CD4-positive, alpha-beta T cell treated with Interleukin-2 at 100 ng/mL for 4 hours (primary cell): ENCODE measurements around the gene CIAO3.

Experiments used
- DNase-seq: peaks from one replicate; pipeline ENCODE4 v3.0.0-alpha.2; 2020; ENCODE audit warnings: low spot score

CIAO3 gene

DNA sequence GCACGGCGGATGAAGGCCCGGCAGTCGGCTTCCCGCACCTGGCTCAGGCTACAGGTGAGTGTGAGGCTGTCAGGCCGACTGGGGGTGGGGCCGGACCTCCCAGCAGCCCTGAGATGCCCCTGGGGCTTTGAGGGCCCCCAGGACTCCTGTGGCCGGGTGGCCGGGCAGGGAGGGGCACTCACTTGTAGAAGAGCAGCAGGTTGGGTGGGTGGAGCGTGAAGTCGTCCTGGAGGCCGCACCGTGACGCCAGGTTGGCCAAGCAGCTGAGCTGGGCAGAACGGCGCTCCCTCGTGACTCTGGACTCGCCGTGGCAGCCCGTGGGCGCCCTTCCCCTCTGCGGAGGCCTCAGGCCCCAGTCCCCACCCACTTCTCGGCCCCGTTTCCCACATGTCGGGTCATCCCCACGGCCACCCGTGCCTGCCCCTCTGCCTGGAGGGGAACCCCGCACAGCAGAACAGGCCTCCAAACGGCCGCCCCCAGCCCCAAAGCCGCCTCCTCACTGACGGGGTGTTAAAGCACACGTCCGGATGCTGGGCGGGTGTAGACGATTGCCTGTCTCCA is 34.5 kb upstream of the CIAO3 start:
- DNase-seq: no peak

DNA sequence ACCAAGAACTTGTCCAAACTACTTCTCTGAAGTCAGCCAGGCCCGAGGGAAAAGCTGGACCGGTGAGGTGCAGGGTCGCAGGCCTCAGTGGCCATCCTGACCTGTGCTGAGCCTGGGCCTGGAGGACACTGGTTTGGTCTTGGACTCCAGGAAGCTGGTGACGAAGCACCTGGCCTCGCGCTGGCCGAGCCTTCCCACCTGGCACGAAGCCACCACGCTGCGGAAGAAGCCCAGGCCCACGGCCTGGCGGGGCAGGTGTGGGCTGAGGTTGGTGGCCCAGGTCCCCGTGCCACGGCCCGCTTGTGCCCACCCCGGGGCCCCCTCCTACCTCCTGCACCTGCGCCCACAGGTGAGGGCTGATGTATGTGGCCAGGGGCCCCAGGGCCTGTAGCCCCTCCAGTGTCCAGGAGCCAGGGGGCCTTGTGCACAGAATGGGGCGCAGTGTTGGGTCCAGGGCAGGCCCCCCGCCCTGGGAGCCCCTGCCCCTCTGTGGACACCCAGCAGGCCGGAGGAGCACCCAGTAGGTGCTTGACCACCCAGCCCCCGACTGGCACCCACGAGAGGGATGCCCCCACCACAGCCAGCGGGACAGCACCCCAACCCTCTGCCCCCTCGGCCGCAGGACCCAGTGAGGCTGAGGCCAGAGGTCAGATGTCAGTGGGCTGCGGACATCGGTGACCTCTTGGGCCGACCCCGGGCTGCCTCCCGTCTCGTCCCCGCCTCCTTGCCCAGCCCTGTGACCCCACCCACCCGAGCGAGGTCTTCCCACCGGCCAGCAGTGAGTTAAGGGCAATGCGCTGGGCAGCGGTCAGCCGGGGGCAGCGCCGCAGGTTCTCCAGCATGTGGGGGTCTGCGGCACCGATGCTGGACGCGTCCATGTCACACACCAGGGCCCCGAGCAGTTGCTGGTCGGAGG is 33.5 kb upstream of the CIAO3 start:
- no peak for DNase-seq

DNA sequence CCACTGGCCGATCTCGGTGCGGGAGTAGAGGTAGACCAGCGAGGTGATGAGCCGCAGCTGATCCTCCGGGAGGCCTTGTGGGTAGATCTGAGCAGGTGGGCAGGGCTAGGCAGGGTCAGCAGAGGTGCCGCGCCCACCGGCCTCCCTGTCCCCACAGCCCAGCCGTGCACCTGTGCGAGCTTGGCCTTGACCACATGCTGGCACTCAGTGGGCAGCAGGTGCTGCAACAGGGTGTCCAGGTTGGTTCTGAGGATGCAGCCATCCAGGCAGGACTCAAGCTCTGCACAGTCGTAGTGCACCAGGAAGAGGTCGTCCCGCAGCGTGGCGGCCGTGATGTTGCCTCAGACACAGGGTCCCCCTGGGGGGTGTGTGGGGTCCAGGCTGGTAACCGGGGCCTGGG is 32.2 kb upstream of the CIAO3 start:
- no peak for DNase-seq

DNA sequence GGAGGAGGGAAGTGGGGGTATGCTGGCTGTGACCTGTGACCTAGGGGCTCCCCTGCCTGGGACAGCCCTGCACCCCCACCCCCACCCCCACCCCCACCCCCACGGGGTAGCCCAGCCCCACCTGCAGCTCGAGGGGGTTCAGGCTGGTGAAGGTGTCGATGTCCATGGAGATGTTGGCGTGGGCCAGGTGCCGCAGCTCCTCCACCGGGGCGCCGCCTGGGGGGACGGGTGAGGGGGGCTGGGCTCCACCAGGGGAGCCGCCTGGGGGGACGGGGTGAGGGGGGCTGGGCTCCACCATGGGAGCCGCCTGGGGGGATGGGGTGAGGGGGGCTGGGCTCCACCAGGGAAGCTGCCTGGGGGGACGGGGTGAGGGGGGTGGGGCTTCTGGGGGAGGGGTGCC is 29.6 kb upstream of the CIAO3 start:
- DNase-seq: no peak

DNA sequence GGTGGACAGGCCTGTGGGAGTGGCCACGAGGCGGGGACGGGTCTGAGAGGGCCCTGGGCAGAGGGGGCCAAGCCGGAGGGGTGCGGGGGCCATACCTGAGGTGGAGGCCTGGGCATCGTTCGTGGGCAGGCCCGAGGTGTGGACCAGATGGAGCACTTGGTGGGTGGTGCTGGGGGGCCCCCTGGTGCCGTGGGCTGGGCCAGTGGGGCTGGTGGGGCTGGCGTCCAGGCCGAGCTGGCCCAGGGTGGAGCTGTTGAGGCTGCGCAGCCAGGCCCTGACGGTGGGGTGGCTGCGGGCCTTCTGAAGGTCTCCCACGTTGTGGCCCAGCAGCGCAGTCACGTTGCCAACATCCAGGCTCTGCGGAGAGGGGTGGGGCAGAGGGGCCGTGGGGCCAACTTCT is 29.1 kb upstream of the CIAO3 start:
- no peak for DNase-seq

DNA sequence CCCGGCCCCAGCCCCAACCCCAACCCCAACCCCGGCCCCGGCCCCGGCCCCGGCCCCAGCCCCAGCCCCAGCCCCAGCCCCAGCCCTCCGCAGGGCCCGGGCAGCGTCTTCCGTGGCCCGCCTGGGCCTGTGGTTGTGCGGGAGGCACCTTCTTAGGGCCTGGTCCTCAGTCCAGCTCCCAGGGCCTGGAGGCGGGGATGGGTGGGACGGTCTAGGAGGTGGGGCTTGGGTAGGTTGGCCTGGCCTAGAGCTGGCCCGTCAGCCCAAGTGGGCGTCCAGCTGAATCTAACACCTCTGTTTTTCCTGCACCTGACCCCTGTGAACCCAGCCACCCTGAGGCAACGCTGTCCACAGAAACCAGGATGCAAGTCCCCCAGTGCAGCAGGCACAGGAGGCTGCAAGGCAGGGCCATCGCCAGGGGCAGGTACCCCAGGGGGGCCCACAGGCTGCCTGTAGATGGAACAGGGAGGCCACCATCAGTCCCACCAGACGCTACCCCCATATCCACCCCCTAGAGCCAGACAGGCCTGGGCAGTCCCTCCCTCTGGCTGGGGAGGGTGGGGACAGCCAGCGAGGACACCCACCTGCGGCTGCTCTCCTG is 28.5 kb upstream of the CIAO3 start:
- no peak for DNase-seq

DNA sequence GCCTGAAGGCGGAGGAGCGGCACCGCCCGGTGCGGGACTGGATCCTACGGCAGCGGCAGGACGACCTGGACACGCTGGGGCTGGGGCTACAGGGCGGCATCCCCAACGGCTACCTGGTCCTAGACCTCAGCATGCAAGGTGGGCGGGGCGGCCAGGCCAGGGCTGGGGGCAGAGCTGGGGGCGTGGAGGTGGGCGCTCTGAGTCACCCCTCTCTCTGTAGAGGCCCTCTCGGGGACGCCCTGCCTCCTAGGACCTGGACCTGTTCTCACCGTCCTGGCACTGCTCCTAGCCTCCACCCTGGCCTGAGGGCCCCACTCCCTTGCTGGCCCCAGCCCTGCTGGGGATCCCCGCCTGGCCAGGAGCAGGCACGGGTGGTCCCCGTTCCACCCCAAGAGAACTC is 27.6 kb upstream of the CIAO3 start:
- no peak for DNase-seq

DNA sequence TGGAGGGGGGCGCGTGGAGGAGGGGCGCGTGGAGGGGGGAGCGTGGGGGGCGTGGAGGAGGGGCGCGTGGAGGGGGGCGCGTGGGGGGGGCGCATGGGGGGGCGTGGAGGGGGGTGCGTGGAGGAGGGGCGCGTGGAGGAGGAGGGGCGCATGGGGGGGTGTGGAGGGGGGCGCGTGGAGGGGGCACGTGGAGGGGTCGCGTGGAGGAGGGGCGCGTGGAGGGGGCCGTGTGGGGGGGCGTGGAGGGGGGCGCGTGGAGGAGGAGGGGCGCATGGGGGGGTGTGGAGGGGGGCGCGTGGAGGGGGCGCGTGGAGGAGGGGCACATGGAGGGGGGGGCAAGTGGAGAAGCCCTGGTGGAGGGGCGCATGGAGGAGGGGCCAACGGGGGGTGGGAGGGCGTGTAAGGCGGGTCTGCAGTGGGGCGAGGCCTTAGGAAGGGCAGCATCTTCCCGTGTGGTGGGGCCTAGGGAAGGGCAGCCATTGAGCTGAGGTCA is 27.0 kb upstream of the CIAO3 start:
- DNase-seq: no peak

DNA sequence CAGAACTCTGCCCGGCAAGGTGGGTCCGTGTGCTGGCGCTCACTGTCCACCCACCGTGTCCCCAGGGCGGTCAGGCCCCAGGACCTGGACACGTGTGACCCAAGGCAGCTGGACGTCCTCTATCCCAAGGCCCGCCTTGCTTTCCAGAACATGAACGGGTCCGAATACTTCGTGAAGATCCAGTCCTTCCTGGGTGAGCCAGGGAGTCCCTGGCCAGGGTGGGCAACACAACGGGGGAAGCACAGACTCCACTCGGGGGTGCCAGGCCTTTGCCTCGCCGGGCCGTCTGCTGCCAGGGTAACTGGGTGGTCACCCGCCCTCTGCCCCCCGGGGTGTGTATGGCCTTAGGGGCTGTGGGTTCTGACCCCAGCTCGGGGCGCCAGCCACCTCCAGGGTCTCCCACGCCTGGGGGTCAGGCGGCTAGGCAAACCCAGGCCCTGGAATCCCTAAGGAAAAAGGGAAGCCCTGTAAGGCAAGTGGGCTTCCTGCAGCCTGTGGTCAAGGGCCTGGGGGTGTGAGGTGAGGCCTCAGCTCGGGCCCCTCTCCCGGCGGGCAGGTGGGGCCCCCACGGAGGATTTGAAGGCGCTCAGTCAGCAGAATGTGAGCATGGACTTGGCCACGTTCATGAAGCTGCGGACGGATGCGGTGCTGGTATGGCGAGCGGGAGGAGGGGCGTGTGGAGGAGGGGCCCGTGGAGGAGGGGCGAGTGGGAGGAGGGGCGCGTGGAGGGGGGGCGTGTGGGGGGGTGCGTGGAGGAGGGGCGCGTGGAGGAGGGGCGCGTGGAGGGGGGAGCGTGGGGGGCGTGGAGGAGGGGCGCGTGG is 26.2 kb upstream of the CIAO3 start:
- no peak for DNase-seq

DNA sequence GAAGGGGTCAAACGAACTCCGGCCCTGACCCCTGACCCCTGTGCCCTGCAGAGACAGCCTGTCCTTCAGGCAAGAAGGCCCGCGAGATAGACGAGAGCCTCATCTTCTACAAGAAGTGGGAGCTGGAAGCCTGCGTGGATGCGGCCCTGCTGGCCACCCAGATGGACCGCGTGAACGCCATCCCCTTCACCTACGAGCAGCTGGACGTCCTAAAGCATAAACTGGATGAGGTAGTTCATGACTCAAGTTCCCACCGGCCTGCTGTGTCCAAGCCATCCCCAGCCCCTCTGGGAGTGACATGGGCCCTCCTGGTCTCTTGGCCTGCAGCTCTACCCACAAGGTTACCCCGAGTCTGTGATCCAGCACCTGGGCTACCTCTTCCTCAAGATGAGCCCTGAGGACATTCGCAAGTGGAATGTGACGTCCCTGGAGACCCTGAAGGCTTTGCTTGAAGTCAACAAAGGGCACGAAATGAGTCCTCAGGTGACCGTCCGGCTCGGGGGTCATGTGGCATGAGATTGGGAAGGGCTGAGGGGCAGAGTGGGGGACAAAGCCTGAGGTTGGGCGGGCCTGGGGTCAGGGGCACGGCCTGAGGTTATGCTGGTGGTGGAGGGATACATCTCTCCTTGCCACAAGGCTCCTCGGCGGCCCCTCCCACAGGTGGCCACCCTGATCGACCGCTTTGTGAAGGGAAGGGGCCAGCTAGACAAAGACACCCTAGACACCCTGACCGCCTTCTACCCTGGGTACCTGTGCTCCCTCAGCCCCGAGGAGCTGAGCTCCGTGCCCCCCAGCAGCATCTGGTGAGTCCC is 25.4 kb upstream of the CIAO3 start:
- no peak for DNase-seq

DNA sequence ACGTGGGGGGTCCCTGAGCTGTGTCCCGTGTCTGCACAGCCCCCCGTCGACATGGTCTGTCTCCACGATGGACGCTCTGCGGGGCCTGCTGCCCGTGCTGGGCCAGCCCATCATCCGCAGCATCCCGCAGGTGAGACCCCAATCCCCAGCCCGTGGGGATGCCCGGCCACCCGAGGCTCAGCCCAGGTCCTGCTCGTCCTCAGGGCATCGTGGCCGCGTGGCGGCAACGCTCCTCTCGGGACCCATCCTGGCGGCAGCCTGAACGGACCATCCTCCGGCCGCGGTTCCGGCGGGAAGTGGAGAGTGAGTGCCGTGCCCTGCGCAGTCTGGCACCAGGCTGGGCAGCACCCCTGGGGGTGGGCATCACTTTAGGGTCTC is 24.7 kb upstream of the CIAO3 start:
- no peak for DNase-seq

DNA sequence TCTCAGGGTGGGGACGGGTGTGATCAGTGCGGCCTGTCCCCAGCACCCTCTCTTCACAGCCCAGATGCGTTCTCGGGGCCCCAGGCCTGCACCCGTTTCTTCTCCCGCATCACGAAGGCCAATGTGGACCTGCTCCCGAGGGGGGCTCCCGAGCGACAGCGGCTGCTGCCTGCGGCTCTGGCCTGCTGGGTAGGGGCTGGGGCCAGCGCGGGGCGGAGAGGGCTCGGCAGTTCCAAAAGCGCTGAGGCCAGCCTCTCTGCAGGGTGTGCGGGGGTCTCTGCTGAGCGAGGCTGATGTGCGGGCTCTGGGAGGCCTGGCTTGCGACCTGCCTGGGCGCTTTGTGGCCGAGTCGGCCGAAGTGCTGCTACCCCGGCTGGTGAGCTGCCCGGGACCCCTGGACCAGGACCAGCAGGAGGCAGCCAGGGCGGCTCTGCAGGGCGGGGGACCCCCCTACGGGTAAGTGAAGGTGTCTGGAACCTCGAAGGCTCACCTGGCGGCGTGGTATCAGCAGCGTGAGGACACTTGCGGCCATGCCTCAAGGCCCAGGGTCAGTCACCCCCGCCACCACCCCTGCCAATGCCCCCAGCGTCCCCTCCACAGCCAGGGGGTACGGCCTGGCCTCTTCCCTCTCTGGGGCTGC is 24.2 kb upstream of the CIAO3 start:
- DNase-seq: no peak

DNA sequence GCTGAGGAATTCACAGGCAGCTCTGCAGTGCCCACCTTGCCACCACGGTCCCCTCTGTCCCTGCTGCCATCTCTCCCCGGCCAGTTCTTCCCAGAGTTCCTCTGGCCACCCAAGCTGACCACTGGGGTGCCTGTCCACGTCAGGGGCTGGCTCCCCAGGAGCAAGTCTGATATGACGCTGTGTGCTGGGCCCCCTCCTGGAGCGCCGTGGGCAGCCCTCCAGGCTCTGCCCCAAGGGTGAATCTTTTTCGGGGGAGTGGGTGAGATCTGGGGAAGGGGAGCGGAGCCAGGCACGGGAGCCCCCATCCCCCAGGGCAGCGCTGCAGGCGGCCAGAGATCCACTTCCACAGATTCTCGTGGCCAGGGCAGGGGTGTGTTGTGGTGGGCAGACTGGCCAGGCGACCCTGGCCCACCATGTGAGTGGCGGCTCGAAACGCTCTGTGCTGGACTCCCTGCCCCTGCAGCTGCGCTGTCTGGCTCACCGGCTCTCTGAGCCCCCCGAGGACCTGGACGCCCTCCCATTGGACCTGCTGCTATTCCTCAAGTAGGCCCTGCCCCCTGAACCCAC is 23.5 kb upstream of the CIAO3 start:
- no peak for DNase-seq

DNA sequence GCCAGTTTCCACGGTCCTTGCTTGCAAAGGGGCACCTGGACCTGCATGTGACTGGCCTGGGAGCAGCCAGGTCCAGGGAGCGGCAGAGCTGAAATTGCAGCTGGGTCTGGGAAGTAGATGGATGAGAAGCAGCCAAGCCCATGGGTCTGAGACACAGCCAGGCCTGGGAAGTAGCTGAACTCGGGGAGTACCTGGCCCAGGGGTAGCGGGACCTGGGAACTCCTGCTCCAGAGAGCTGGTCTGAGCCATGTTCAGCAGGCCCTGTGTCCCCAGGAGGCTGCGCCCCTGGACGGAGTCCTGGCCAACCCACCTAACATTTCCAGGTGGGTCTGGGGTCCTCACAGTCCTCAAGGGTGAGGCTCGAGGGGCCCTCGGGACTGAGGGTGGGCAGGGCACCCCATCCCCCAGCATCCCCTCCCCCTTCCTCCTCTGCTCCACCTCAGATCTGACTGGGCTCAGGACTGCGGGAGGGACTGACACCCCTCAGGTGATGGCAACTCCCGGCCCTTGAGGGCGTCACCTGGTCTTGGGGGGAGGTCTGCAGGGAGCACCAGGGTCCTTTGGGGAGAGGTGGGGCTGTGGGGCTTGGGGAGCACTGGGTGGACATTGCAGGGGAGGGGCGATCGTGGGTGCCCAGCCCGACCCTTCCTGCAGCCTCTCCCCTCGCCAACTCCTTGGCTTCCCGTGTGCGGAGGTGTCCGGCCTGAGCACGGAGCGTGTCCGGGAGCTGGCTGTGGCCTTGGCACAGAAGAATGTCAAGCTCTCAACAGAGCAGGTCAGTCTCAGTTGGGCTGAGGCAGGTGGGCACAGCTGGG is 22.8 kb upstream of the CIAO3 start:
- no peak for DNase-seq

DNA sequence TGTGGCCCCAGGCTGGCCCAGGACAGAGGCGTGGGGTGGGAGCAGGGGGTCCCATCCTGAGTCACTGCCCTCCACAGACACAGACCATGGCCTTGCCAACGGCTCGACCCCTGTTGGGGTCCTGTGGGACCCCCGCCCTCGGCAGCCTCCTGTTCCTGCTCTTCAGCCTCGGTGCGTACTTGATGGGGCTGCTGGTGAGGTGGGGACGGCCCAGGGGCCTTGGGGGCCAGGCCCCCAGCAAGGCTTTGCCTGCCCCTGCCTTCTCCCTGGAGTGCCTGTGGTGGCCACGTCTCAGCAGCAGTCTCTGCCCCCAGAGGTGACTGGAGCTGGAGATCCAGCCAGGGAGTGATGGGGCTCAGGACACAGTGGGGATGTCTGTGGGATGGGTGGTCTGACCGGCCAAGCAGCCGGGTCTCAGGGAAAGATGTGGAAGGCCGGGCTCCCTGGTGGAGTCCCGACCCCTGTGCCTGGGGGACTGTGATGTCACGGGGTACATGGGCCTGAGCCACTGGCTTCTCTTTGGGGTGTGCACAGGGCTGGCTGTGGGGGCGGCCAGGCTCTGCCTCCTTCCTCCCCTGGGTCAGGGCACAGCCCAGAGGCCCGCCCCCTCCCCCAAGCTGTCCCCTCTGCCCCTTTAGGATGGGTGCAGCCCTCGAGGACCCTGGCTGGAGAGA is 21.9 kb upstream of the CIAO3 start:
- DNase-seq: no peak

DNA sequence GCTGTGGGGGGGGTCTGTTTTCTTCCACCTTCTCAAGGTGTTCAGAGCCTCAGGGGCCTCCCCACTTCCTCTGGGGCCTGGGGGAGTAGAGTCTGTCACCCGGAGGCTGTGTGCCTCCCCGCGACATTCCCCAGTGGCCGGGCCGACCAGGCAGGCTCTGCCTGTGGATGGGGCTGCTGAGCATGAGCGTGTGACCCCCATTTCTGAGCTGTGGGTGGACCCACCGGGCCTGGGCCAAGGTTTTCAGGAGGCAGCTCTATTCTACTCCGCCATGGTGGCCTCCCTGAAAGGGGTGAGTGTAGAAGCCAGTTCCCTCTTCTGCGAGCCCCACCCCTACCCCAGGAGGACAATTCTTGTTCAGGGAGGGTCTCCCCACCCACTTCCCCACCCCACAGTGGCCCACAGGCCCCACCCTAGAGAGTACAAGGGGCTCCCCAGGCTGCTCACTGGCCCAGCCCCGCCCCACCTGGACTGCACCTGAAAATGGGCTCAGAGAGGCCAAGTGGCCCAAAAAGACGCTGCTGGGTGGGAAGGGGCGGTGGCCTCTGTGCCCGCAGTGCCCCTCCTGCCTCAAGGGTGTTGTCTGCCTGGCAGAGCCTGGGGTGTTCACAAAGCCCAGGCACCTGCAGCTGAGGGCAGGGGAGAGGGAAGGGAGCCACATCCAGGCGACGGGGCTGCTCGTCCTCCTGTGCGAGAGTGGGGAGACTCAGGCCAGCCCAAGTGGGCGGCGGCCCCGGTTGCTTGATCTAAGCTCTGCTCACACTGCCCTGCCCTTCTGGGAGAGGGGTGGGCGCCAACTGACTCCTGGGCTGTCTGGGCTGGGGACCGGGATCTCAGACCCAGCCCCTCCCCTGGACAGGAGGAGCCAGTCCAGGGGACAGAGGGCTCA is 21.1 kb upstream of the CIAO3 start:
- DNase-seq: no peak

DNA sequence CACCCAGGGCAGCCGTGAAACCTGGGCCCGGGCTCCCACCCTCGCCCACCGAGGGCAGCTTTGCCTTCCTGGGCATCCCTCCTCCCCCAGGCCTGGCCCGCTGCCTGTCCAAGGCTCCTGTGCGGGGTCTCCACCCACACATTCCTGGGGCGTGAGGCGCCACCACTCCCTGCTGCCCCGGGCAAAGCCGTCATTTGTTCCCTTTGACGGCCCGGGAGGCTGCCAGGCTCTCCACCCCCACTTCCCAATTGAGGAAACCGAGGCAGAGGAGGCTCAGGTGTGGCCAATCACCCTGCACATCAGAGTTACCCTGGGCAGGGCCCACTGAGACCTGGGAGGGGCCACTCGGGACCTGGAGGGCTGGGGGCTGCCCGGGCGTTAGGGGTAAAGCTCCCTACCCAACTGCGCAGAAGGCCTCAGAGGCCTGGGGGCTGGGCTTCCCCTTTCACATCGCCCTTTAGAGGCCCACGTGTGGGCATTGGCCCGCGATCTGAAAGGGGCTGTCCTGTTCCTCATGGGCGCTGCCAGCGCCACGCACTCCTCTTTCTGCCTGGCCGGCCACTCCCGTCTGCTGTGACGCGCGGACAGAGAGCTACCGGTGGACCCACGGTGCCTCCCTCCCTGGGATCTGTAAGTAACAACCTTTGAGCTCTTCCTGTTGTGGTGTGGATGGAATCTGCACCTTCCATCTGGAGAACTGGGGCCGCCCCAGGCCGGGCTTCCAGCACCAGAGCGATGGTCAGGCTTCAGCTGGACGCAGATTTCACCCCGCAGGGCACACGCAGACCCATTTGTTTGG is 19.9 kb upstream of the CIAO3 start, which contains the start of gene MSLN:
Gene MSLN (plus strand): TSS at position 190 of the 799 bp plus-strand sequence. CDS start 1,947 bp downstream, outside the sequence.
- DNase-seq: no peak
